Right forelimb (tissue), 1 donor: ENCODE measurements around the gene VPS37D.
"Not testable (repeated sequence)": the region's sequence is repeated elsewhere in the genome, so short reads cannot be mapped to it uniquely, and the experiment has no call there.

ENCODE experiments used
- DNase-seq: peaks from one replicate; pipeline ENCODE4 v3.0.0-alpha.2; 2018

Gene VPS37D

GRCh38 chr7:73667344-73668102 lies at the start of gene VPS37D:
TSS of gene VPS37D (plus strand) at chr7:73667831. CDS start at chr7:73667959, 128 bp downstream.
- DNase-seq, result peak; percentile 95

- no peak for DNase-seq
These were observed 49.1 kb upstream of the VPS37D start for GRCh38 chr7:73618538-73618937.

- DNase-seq, result not testable (repeated sequence)
These were observed 48.2 kb upstream of the VPS37D start for GRCh38 chr7:73619394-73619793.

- DNase-seq, result no peak
These were observed 46.2 kb upstream of the VPS37D start for GRCh38 chr7:73621168-73622063.

- no peak for DNase-seq
These were observed 45.1 kb upstream of the VPS37D start for GRCh38 chr7:73622527-73622908.

GRCh38 chr7:73622909-73623797 lies 44.5 kb upstream of the VPS37D start:
- no peak for DNase-seq

- peak; percentile 64 for DNase-seq
These were observed 43.6 kb upstream of the VPS37D start, which contains the start of gene MLXIPL for GRCh38 chr7:73623798-73624668. TSS of gene MLXIPL (minus strand) at chr7:73624522. CDS start at chr7:73624492, 30 bp downstream.

- DNase-seq, result no peak
These were observed 43.0 kb upstream of the VPS37D start for GRCh38 chr7:73624669-73625001.

- DNase-seq, result no peak
These were observed 42.4 kb upstream of the VPS37D start for GRCh38 chr7:73625276-73625675.

- no peak for DNase-seq
These were observed 40.8 kb upstream of the VPS37D start for GRCh38 chr7:73626814-73627213.

GRCh38 chr7:73628504-73628903 lies 39.1 kb upstream of the VPS37D start:
- DNase-seq, result no peak

GRCh38 chr7:73631558-73631957 lies 36.1 kb upstream of the VPS37D start:
- no peak for DNase-seq

GRCh38 chr7:73633323-73633722 lies 34.3 kb upstream of the VPS37D start:
- DNase-seq, result no peak

GRCh38 chr7:73633844-73634243 lies 33.8 kb upstream of the VPS37D start:
- DNase-seq, result no peak

- DNase-seq, result no peak
These were observed 32.0 kb upstream of the VPS37D start for GRCh38 chr7:73635428-73636200.

GRCh38 chr7:73638911-73639310 lies 28.7 kb upstream of the VPS37D start:
- no peak for DNase-seq

GRCh38 chr7:73642834-73643233 lies 24.8 kb upstream of the VPS37D start:
- DNase-seq, result no peak

GRCh38 chr7:73644688-73645286 lies 22.8 kb upstream of the VPS37D start:
- DNase-seq, result no peak

- DNase-seq, result no peak
These were observed 21.9 kb upstream of the VPS37D start for GRCh38 chr7:73645643-73646174.
